NCI-H82 (cell line): ENCODE results near the gene PAAF1.
A peak's percentile ranks its signal among the peaks of the same experiment; 100 is the strongest.

ENCODE experiments used
- DNase-seq: peaks from one replicate; lab custom pipeline; 2025; lab: John Stamatoyannopoulos, UW

Gene PAAF1

GRCh38 chr11:73946798-73947458 lies 70.1 kb downstream of the PAAF1 start:
- DNase-seq: no peak

- DNase-seq: no peak
These were observed 72.4 kb downstream of the PAAF1 start for GRCh38 chr11:73949246-73949645.

- DNase-seq: no peak
These were observed 73.1 kb downstream of the PAAF1 start for GRCh38 chr11:73949912-73950311.

GRCh38 chr11:73950869-73951710 lies 74.3 kb downstream of the PAAF1 start, which contains the start of gene DNAJB13:
Gene DNAJB13, plus strand, starts transcription at chr11:73951026. Its CDS starts 44 bp downstream, at chr11:73951070.
- DNase-seq: peak; percentile 75

GRCh38 chr11:73951797-73952196 lies 75.0 kb downstream of the PAAF1 start:
- DNase-seq: no peak

- DNase-seq: peak; percentile 36
These were observed 80.3 kb downstream of the PAAF1 start for GRCh38 chr11:73956876-73957653.

GRCh38 chr11:73957654-73958361 lies 81.0 kb downstream of the PAAF1 start:
- peak; percentile 63 for DNase-seq

GRCh38 chr11:73958521-73959141 lies 81.8 kb downstream of the PAAF1 start:
- DNase-seq: peak; percentile 34

- no peak for DNase-seq
These were observed 84.5 kb downstream of the PAAF1 start for GRCh38 chr11:73961321-73961720.

GRCh38 chr11:73962101-73962705 lies 85.4 kb downstream of the PAAF1 start:
- no peak for DNase-seq

- DNase-seq: no peak
These were observed 87.1 kb downstream of the PAAF1 start for GRCh38 chr11:73963861-73964260.

GRCh38 chr11:73965076-73965763 lies 88.4 kb downstream of the PAAF1 start:
- no peak for DNase-seq

GRCh38 chr11:73965764-73966121 lies 88.9 kb downstream of the PAAF1 start:
- peak; percentile 35 for DNase-seq

- DNase-seq: peak; percentile 67
These were observed 91.7 kb downstream of the PAAF1 start for GRCh38 chr11:73968356-73968966.

GRCh38 chr11:73969091-73969490 lies 92.3 kb downstream of the PAAF1 start:
- no peak for DNase-seq

GRCh38 chr11:73969991-73970800 lies 93.4 kb downstream of the PAAF1 start:
- DNase-seq: peak; percentile 10

- DNase-seq: no peak
These were observed 94.4 kb downstream of the PAAF1 start for GRCh38 chr11:73971175-73971719.

- DNase-seq: no peak
These were observed 95.4 kb downstream of the PAAF1 start for GRCh38 chr11:73972187-73972586.
